ENCODE data around the gene ARSD. TPM values are rescaled to one million over a fixed set of nuclear protein-coding genes. Genes with fewer than 3 reads are reported as not detected.
"Not testable (repeated sequence)": the region's sequence is repeated elsewhere in the genome, so short reads cannot be mapped to it uniquely, and the experiment has no call there.

ARSD gene
- total RNA-seq, 1 experiment from 2014 or later, result 4.5 TPM

GRCh38 chrX:2921193-2921592 lies 7.9 kb downstream of the ARSD start:
- Histone ChIP-seq H3K36me3 (replicated peaks; ENCODE audit: control insufficient read depth, insufficient read depth, low read length) (no peaks in the 10 kb centered on the region), H3K27me3 (ENCODE audit: control insufficient read depth, insufficient read depth, low read length) (no peaks in the 10 kb centered on the region), H3K4me3 (ENCODE audit: insufficient read depth, low read depth, low read length) (no peak overlapping the region)
- DNase-seq, result no peak

- DNase-seq, result no peak
- no peak overlapping the region for H3K4me3 ChIP-seq (ENCODE audit: insufficient read depth, low read depth, low read length)
- no peaks in the 10 kb centered on the region for H3K27me3 ChIP-seq (ENCODE audit: control insufficient read depth, insufficient read depth, low read length)
- no peaks in the 10 kb centered on the region for H3K36me3 ChIP-seq (replicated peaks; ENCODE audit: control insufficient read depth, insufficient read depth, low read length)
Measured at GRCh38 chrX:2917767-2918166, 11.4 kb downstream of the ARSD start.

DNA sequence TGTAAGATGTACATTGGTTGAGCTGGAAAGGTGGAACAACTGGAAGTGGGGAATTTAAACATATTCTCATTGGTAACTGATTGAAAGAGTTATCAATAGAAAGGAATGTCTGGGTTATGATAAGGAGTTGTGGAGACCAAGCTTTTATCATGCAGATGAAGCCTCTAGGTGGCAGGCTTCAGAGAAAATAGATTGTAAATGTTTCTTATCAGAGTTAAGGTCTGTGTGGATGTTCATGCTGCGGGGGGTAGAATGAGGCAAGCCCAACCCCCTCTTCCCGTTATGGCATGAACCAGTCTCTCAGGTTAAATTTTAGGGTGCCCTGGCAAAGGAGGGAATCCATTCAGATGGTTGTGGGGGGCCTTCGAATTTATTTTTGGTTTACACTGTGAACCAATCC lies 16.0 kb downstream of the ARSD start:
- no peak overlapping the region for H3K4me3 ChIP-seq (ENCODE audit: insufficient read depth, low read depth, low read length)
- peak; percentile 46 for DNase-seq
- no peaks in the 10 kb centered on the region for H3K27me3 ChIP-seq (ENCODE audit: control insufficient read depth, insufficient read depth, low read length)
- H3K36me3 ChIP-seq (replicated peaks; ENCODE audit: control insufficient read depth, insufficient read depth, low read length), result no peaks in the 10 kb centered on the region

DNA sequence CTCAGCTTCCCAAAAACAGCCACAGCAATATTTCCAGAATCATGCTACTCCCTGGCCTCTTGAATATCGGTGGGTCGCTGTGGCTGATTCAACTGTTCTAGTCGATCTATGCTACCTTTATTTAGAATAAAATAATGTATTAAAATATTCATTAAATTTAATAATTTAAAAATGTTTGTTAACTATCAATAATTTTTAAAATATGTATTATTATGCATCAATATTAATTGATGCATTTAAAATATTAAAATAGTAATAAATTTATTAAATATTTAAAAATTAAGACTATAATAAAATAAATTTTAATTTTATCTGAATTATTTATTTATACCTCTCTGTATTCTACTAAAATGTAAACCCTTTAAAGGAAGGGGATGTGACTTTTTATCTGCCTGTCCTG lies 19.0 kb downstream of the ARSD start:
- no peak for DNase-seq
- Histone ChIP-seq H3K4me3 (ENCODE audit: insufficient read depth, low read depth, low read length) (no peak overlapping the region), H3K36me3 (replicated peaks; ENCODE audit: control insufficient read depth, insufficient read depth, low read length) (no peaks in the 10 kb centered on the region), H3K27me3 (ENCODE audit: control insufficient read depth, insufficient read depth, low read length) (no peaks in the 10 kb centered on the region)

- no peak overlapping the region for H3K4me3 ChIP-seq (ENCODE audit: insufficient read depth, low read depth, low read length)
- no peaks in the 10 kb centered on the region; the same call in 1 of the 2 replicates for H3K36me3 ChIP-seq (replicated peaks; ENCODE audit: control insufficient read depth, insufficient read depth, low read length)
- no peaks in the 10 kb centered on the region for H3K27me3 ChIP-seq (ENCODE audit: control insufficient read depth, insufficient read depth, low read length)
- no peak for DNase-seq
Measured at GRCh38 chrX:2908125-2908685, 20.9 kb downstream of the ARSD start.

GRCh38 chrX:2907295-2907694 lies 21.8 kb downstream of the ARSD start:
- DNase-seq, result no peak
- Histone ChIP-seq H3K4me3 (ENCODE audit: insufficient read depth, low read depth, low read length) (no peak overlapping the region), H3K36me3 (replicated peaks; ENCODE audit: control insufficient read depth, insufficient read depth, low read length) (no peaks in the 10 kb centered on the region; the same call in 1 of the 2 replicates), H3K27me3 (ENCODE audit: control insufficient read depth, insufficient read depth, low read length) (no peaks in the 10 kb centered on the region)

DNA sequence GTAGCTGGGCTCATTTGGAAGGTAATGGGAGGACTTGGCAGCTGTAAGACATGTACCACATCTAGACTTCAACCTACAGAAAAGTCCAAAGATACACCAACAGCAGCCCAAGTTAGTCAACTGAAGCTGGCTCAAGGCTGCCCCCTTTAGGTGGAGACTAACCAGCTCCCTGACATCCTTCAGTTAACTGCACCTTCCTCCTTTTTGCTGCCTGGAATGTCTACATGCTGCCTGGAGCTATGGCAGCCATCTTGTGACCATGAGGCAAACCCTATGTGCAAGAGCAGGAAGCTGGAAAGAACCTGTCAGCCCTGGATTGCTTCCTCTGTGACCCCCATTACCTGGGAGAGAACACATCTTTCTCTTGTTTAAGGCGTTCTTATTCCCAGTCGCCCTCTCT lies 25.8 kb downstream of the ARSD start:
- H3K27me3 ChIP-seq (ENCODE audit: control insufficient read depth, insufficient read depth, low read length), result no peaks in the 10 kb centered on the region
- H3K4me3 ChIP-seq (ENCODE audit: insufficient read depth, low read depth, low read length), result no peak overlapping the region
- no peak for DNase-seq
- no peaks in the 10 kb centered on the region; the same call in 1 of the 2 replicates for H3K36me3 ChIP-seq (replicated peaks; ENCODE audit: control insufficient read depth, insufficient read depth, low read length)

GRCh38 chrX:2902841-2903240 lies 26.3 kb downstream of the ARSD start:
- DNase-seq, result no peak
- Histone ChIP-seq H3K27me3 (ENCODE audit: control insufficient read depth, insufficient read depth, low read length) (no peaks in the 10 kb centered on the region), H3K4me3 (ENCODE audit: insufficient read depth, low read depth, low read length) (no peak overlapping the region), H3K36me3 (replicated peaks; ENCODE audit: control insufficient read depth, insufficient read depth, low read length) (no peaks in the 10 kb centered on the region; the same call in 1 of the 2 replicates)

DNA sequence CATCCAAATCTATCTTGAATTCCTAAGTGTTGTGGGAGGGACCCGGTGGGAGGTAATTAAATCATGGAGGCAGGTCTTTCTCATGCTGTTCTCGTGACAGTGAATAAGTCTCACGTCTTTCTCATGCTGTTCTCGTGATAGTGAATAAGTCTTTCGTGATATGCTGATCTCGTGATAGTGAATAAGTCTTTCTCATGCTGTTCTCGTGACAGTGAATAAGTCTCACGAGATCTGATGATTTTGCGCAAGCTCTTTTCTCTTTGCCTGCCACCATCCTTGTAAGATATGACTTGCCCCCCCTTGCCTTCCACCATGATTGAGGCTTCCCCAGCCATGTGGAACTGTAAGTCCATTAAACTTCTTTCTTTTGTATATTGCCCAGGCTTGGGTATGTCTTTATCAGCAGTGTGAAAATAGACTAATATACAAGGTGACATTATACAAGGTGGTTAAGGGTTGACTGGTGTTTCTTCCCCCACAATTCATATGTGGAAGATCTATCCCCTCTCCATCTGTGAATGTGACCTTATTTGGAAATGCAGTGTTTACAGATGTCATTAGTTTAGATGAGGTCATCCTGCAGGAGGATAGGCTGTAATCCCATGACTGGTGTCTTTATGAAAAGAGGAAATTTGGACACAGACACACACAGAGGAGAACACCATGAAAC lies 27.6 kb downstream of the ARSD start:
- Histone ChIP-seq H3K27me3 (ENCODE audit: control insufficient read depth, insufficient read depth, low read length) (no peaks in the 10 kb centered on the region), H3K36me3 (replicated peaks; ENCODE audit: control insufficient read depth, insufficient read depth, low read length) (no peaks in the 10 kb centered on the region; the same call in 1 of the 2 replicates), H3K4me3 (ENCODE audit: insufficient read depth, low read depth, low read length) (no peak overlapping the region)
- no peak for DNase-seq

DNA sequence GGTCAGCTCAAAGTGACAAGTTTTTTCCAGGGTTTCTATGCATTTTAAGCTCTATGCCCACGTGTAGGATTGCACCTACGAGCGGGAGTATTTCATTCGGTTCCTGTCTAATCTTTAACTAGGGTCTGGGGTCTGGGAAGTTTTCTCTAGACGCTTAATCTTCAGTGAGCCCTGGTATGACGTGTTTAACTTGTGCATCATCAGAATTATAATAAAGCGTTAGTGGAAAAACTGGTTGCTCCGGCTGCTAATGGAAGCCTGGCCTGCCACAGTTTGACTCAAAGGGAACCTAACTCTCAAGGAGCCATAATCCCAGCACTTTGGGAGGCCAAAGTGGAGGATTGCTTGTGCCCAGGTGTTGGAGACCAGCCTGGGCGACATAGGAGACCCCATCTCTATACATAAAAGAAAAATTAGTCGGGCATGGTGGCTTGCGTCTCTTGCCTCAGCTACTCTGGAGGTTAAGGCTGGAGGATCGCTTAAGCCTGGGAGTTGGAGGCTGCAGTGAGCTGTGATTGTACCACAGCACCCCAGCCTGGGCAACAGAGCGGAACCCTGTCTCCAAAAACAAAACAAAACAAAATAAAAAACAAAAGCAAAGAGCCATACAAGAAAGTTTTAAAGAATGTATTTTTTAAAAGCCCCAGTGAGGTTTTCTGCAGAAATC lies 30.2 kb downstream of the ARSD start:
- Histone ChIP-seq H3K27me3 (ENCODE audit: control insufficient read depth, insufficient read depth, low read length) (no peaks in the 10 kb centered on the region), H3K4me3 (ENCODE audit: insufficient read depth, low read depth, low read length) (no peak overlapping the region), H3K36me3 (replicated peaks; ENCODE audit: control insufficient read depth, insufficient read depth, low read length) (no peaks in the 10 kb centered on the region; the same call in 1 of the 2 replicates)
- DNase-seq, result no peak

GRCh38 chrX:2897690-2898623 lies 31.2 kb downstream of the ARSD start:
- peak; percentile 72 for DNase-seq
- H3K36me3 ChIP-seq (replicated peaks; ENCODE audit: control insufficient read depth, insufficient read depth, low read length); H3K27me3 ChIP-seq (ENCODE audit: control insufficient read depth, insufficient read depth, low read length); H3K4me3 ChIP-seq (ENCODE audit: insufficient read depth, low read depth, low read length): not testable (repeated sequence)

DNA sequence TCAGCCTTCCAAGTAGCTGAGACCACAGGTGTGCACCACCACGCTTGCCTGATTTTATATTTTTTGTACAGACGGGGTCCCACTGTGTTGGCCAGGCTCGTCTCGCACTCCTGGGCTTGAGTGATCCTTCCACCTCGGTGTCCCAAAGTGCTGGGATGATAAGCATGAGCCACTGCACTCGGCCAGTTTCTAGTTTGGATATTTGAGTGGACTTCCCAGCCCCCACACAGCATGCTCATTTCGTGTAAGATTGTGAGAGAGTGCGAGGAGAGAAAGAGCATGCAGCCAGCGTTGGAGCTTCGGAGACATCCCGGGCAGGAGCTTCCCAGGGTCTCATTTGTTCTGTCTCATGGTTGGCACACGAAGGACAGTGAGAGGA lies 31.8 kb downstream of the ARSD start:
- Histone ChIP-seq H3K27me3 (ENCODE audit: control insufficient read depth, insufficient read depth, low read length) (no peaks in the 10 kb centered on the region), H3K4me3 (ENCODE audit: insufficient read depth, low read depth, low read length) (no peak overlapping the region), H3K36me3 (replicated peaks; ENCODE audit: control insufficient read depth, insufficient read depth, low read length) (no peaks in the 10 kb centered on the region)
- no peak for DNase-seq

DNA sequence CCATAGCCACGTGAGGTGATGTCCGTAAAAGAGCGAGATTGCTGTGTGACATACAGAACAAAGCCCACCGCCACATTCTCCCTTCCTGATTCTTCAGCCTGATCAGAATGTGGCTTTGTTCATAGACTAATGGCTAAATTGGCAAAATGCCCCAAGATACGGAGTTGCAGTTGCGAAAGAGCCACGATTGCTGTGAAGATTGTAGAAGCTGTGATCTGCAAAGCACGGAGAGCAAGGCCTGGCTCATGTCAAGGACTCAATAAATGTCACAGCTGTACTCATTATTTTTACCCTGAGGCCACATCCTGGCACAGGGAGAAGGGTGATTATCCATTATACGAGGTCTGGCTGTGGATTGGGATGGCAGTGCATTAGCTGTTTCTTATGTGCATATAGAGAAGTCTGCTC lies 34.2 kb downstream of the ARSD start:
- Histone ChIP-seq H3K27me3 (ENCODE audit: control insufficient read depth, insufficient read depth, low read length) (no peaks in the 10 kb centered on the region), H3K36me3 (replicated peaks; ENCODE audit: control insufficient read depth, insufficient read depth, low read length) (no peaks in the 10 kb centered on the region), H3K4me3 (ENCODE audit: insufficient read depth, low read depth, low read length) (no peak overlapping the region)
- no peak for DNase-seq

DNA sequence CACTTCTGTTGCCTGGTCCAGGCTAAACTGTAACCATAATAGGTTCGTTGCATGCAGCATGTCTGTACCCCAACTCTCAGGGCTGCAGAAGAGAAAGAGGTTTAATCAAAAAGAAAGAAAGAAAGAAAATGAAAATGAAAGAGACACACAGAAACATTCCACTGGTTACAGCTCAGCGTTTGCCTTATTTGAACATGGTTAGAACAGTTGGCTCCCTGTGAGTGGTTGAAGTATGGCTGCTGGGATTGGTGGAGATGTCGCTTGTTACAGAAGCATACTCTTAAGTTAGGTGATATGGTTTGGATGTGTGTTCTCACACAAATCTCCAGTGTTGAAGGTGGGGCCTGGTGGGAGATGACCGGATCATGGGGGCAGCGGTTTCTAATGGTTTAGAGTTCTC lies 36.3 kb downstream of the ARSD start:
- H3K4me3 ChIP-seq (ENCODE audit: insufficient read depth, low read depth, low read length), result no peak overlapping the region
- no peaks in the 10 kb centered on the region for H3K36me3 ChIP-seq (replicated peaks; ENCODE audit: control insufficient read depth, insufficient read depth, low read length)
- DNase-seq, result no peak
- H3K27me3 ChIP-seq (ENCODE audit: control insufficient read depth, insufficient read depth, low read length), result no peaks in the 10 kb centered on the region
